HepG2 (cell line): ENCODE measurements around the gene LDLRAD2. TPM values are rescaled to one million over a fixed set of nuclear protein-coding genes. Genes with fewer than 3 reads are reported as not detected.
A peak's percentile ranks its signal among the peaks of the same experiment; 100 is the strongest.

Source experiments
- ATAC-seq: fragments of 200-7000 bp; cut with Tn5 transposase; 3 replicates; pipeline ENCODE4 v1.9.1; 2020; ENCODE audit warnings: mild to moderate bottlenecking, moderate library complexity
- BruUV-seq: library from RNA; stranded (reverse); fragments of 400-500 nt; replicated peaks from 2 replicates; lab custom pipeline; 2021; lab: Mats Ljungman, UMichigan
- CTCF ChIA-PET: fragments of 300-600 bp; formaldehyde crosslinking; extraction: SDS; loops from one replicate; lab custom pipeline; 2021; ENCODE audit warnings: low total read pairs, inconsistent platforms, low intra/inter-chr PET ratio; lab: Yijun Ruan, JAX
- POLR2A ChIA-PET: fragments of 350-600 bp; sonication (Branson Sonifier 250); formaldehyde crosslinking; loops from one replicate; lab custom pipeline; 2020; ENCODE audit warnings: antibody characterized with exemption, inconsistent platforms; lab: Yijun Ruan, JAX
- DNase-seq: peaks from one replicate; pipeline ENCODE4 v3.0.0-alpha.2; 2015; ENCODE audit warnings: low spot score
- FAIRE-seq: peaks from 3 replicates; lab custom pipeline; 2011; peaks lifted over from hg19 to GRCh38; lab: Jason Lieb, UNC
- H2AFZ ChIP-seq: one replicate; pipeline ENCODE4 v1.6.1; 2011; ENCODE audit warnings: low read length, inconsistent platforms
- H3K27ac ChIP-seq: fragments of 300-600 bp; 3 replicates; pipeline ENCODE4 v1.8.0; 2011; ENCODE audit warnings: mixed run types, mild to moderate bottlenecking, mixed read lengths, low read length, inconsistent platforms; ENCODE audit not compliant: insufficient read depth; ENCODE audit errors: extremely low read length
- H3K27me3 ChIP-seq, 2 experiments: fragments of 200-600 bp in 1 of 2; 2 replicates in 1 of 2; 3 replicates in 1 of 2; pipeline versions ENCODE4 v1.6.0 to v1.8.0; 2011; ENCODE audit warnings: low read length in 2 of 2, mild to moderate bottlenecking in 2 of 2, moderate library complexity in 2 of 2, inconsistent platforms in 1 of 2; ENCODE audit not compliant: insufficient read depth in 2 of 2, control insufficient read depth in 1 of 2
- H3K36me3 ChIP-seq, 2 experiments: fragments of 200-600 bp in 1 of 2; replicated peaks in 1 of 2; 2 replicates in 1 of 2; 3 replicates in 1 of 2; pipeline versions ENCODE4 v1.5.1 to v1.8.0; 2011; ENCODE audit warnings: low read length in 2 of 2, inconsistent platforms in 1 of 2; ENCODE audit not compliant: insufficient read depth in 2 of 2, control insufficient read depth in 1 of 2
- H3K4me1 ChIP-seq: 2 replicates; pipeline ENCODE4 v1.5.1; 2012; ENCODE audit warnings: low read length, inconsistent platforms; ENCODE audit not compliant: insufficient read depth
- H3K4me2 ChIP-seq: 2 replicates; pipeline ENCODE4 v1.6.0; 2011; ENCODE audit warnings: low read depth, low read length, inconsistent platforms
- H3K4me3 ChIP-seq, 3 experiments: fragments of 200-600 bp in 1 of 3; sonication (generic), shearing (Covaris generic) in 1 of 3; replicated peaks in 1 of 3; 2 replicates each; pipeline ENCODE4 v1.5.1; 2011 to 2016; ENCODE audit warnings: low read length in 3 of 3, inconsistent platforms in 2 of 3, low read depth in 2 of 3, mild to moderate bottlenecking in 2 of 3, control low read depth in 1 of 3, mixed read lengths in 1 of 3; ENCODE audit not compliant: insufficient read depth in 1 of 3
- H3K79me2 ChIP-seq: one replicate; pipeline ENCODE4 v1.6.1; 2011; ENCODE audit warnings: low read length, inconsistent platforms; ENCODE audit not compliant: insufficient read depth
- H3K9ac ChIP-seq: 2 replicates; pipeline ENCODE4 v1.6.0; 2011; ENCODE audit warnings: mild to moderate bottlenecking, low read depth, low read length, inconsistent platforms; ENCODE audit not compliant: insufficient read depth
- H3K9me3 ChIP-seq: 2 replicates; pipeline ENCODE4 v1.5.1; 2012; ENCODE audit warnings: mild to moderate bottlenecking, low read length
- H4K20me1 ChIP-seq: 2 replicates; pipeline ENCODE4 v1.6.0; 2011; ENCODE audit warnings: inconsistent platforms, mild to moderate bottlenecking, low read length, moderate library complexity; ENCODE audit not compliant: insufficient read depth
- CHD4 ChIP-seq: fragments of 200-600 bp; sonication (generic); IDR thresholded peaks from 2 replicates; pipeline ENCODE4 v1.7.0; 2017; ENCODE audit warnings: mild to moderate bottlenecking, low read length, borderline replicate concordance
- HNRNPLL ChIP-seq: fragments of 200-400 bp; formaldehyde crosslinking; IDR thresholded peaks from 2 replicates; pipeline ENCODE4 v1.6.1; 2017; ENCODE audit warnings: mild to moderate bottlenecking, low read depth, low read length; ENCODE audit not compliant: poor library complexity, severe bottlenecking
- PLSCR1 ChIP-seq: sonication (generic); formaldehyde crosslinking; IDR thresholded peaks from 2 replicates; pipeline ENCODE4 v1.5.0; 2020; ENCODE audit warnings: missing genetic modification reagents, mild to moderate bottlenecking, borderline replicate concordance
- STAG1 ChIP-seq: sonication (generic); formaldehyde crosslinking; IDR thresholded peaks from 2 replicates; pipeline ENCODE4 v1.4.0; 2020; ENCODE audit warnings: missing genetic modification reagents
- ZNF564 ChIP-seq: sonication (generic); formaldehyde crosslinking; IDR thresholded peaks from 2 replicates; pipeline ENCODE4 v1.8.1; 2023; ENCODE audit warnings: mild to moderate bottlenecking, missing genetic modification reagents
- WGBS: methylation state at CpG from one replicate; pipeline ENCODE4 v1.1.6; 2017; ENCODE audit warnings: low lambda C conversion rate; 5-methylcytosine and 5-hydroxymethylcytosine counted together
- in situ Hi-C: cut with HindIII; loops from 2 replicates; pipeline ENCODE4 v1.10.0; 2017; ENCODE audit warnings: low pct_unique_long_range_greater_than_20kb; ENCODE audit not compliant: extremely low pct_ligation_motif_present
- intact Hi-C: fragments of 100-400 bp; cut with micrococcal nuclease; formaldehyde crosslinking; loops from one replicate; pipeline ENCODE4 v1.10.0; 2022; ENCODE audit not compliant: unreplicated experiment
- polyA plus RNA-seq, 8 experiments: library from polyadenylated mRNA; depleted of rRNA in 3 of 8; stranded (reverse) in 7 of 8; unstranded in 1 of 8; fragments of >200 nt; fragmentation: Illumina TruSeq in 4 of 8; extraction: Trizol in 4 of 8; gene quantifications; 2 replicates each; pipeline versions ENCODE4 v1.2.1 to v1.2.3, GENCODE V29; 2011 to 2016; ENCODE audit warnings: low read depth in 4 of 8, missing spikeins in 1 of 8, mixed read lengths in 1 of 8; ENCODE audit not compliant: insufficient read depth in 1 of 8
- total RNA-seq, 5 experiments: library from RNA; depleted of rRNA; stranded (reverse); fragments of >200 nt; fragmentation: Illumina TruSeq; extraction: Trizol; gene quantifications; 2 replicates each; pipeline ENCODE4 v1.2.3, GENCODE V29; 2016; ENCODE audit warnings: low read depth in 1 of 5

Gene LDLRAD2
- total and polyA plus RNA-seq, 2 of the 13 experiments (the other 11 are each of a cell fraction or from before 2014, with no cell fraction given) = not detected

- CTCF ChIA-PET = no interaction called here
- Histone ChIP-seq H3K27ac (no peak overlapping the region), H3K4me2 (no peak overlapping the region)
- TF ChIP-seq ZNF564 (CRISPR knock-in tag) (no peak), STAG1 (CRISPR knock-in tag) (no peak), HNRNPLL (peak; percentile 8), PLSCR1 (CRISPR knock-in tag) (no peak)
- TF ChIP-seq, all 625 proteins: peak for 1
- H3K9ac ChIP-seq = no peak overlapping the region
- no peaks in the 10 kb centered on the region for H3K79me2 ChIP-seq
- no TSS peak for BruUV-seq
- in situ Hi-C loops (no loop called here), intact Hi-C loops (no loop called here)
- H3K36me3 ChIP-seq = peaks cover 27 to 59% of the 10 kb centered on the region in 2 experiments; a peak in 4 of 5 replicates
- no peaks in the 10 kb centered on the region for H4K20me1 ChIP-seq
- ATAC-seq = no peak
- H3K27me3 ChIP-seq = no peaks in the 10 kb centered on the region
- no peak overlapping the region for H3K4me3 ChIP-seq
- no peak overlapping the region for H2AFZ ChIP-seq
- WGBS = 94% methylated on average over 3 of the region's 33 CpGs
- H3K4me1 ChIP-seq = peaks cover 13% of the 10 kb centered on the region
- no peak for DNase-seq
- POLR2A ChIA-PET = no interaction called here
- no peak for FAIRE-seq
- no peaks in the 10 kb centered on the region for H3K9me3 ChIP-seq
These were observed 39.6 kb downstream of the LDLRAD2 start for GRCh38 chr1:21851430-21852250.

DNA sequence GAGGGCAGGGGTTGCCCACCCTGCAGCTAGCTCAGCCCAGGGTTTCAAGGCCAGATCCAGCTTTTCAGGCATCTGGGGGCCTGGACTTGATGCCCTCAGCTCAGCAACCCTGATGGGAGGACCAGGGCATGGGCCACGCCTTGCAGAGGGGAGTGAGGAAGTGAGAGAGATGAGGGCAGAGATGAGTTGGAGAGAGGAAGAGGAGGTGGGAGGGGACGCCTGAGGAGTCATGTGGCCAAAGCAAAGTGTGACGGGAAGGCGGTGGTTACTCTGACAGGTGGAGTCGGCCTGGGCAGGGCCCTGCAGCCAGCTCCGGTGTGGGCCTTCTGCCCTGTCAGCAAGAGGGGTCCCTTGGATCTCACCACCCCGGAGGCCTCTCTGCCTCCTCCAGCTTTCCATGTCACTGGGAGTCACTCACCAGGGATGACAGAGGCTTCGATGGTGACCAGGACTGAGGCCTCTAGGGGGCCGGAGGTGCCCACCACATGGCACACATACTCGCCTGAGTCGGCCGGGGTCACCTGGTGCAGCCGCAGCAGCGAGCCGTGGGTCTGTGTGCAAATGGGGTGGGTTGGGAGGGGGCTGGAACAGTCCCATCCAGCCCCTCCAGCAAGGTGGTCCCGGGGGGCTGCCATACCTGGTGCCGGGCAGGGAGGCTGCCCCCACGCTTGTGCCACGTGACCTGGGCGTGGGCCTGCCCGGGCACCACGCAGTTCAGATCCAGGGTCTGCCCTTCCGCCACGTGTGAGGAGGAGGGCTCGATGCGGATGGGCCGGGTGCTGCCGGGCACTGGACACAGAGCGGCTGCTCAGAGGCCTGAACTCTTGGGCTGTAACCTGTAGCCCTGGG is 40.4 kb downstream of the LDLRAD2 start:
- CTCF ChIA-PET = no interaction called here
- in situ Hi-C loops = no loop called here

More for the DNA sequence above, 40.4 kb downstream of the LDLRAD2 start:
- Histone ChIP-seq H3K36me3 (peaks cover 30 to 61% of the 10 kb centered on the region in 2 experiments; a peak in 4 of 5 replicates), H3K79me2 (no peaks in the 10 kb centered on the region), H2AFZ (no peak overlapping the region), H4K20me1 (no peaks in the 10 kb centered on the region), H3K27ac (no peak overlapping the region), H3K9me3 (no peaks in the 10 kb centered on the region), H3K4me2 (no peak overlapping the region), H3K4me1 (peaks cover 13% of the 10 kb centered on the region), H3K27me3 (no peaks in the 10 kb centered on the region), H3K4me3 (no peak overlapping the region), H3K9ac (no peak overlapping the region)
- intact Hi-C loops = no loop called here
- 92% methylated on average over 7 of the region's 29 CpGs for WGBS
- ATAC-seq = no peak
- no peak for DNase-seq
- FAIRE-seq = no peak
- POLR2A ChIA-PET = no interaction called here
- BruUV-seq = no TSS peak
- TF ChIP-seq CHD4 (no peak), HNRNPLL (peak; percentile 3)
